ENCODE data around the gene TXNRD3.

The TXNRD3 gene

DNA sequence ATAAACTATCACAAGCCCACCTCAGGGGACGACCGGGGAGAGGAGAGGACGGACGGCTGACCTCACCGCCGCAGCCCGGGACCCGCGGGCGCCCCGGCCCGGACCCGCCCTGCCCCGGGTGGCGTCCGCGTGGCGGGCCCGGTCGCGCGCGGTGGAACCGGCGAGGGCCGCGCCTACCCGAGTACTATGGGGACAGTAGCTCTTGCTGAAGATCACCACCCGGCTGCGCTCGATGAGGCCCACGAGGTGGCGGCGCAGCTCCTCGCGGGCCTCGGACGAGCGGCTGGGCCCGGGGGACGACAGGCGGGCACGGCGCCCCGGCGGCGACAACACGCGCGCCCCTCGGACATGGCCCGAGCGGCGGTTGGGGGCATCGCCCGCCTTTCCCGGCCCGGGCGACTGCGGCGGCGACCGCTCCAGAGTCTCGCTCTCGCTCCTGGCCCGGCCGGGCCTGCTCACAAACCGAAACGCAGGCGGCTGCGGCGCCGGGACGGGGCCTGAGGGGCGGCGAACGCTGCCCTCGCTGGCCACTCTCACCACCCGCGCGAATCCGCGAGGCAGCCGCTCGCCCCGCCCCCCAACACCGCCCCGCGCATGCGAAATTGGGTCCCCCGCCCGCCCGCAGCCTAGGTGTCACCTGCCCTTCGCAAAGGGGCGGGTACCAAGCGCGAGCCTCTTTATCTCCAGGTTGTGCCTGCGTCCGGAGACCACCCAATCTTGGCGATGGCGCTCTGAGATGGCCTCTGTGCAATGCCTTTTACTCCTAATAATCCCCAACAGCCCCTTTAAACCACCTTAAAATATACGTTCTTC is at the start of gene TXNRD3:
TSS of gene TXNRD3 (minus strand) at position 554 of the 813 bp plus-strand sequence.
- peaks cover 0 to 3% of the 10 kb centered on the region in 2 donors for H3K27me3 ChIP-seq (ENCODE audit: control insufficient read depth in 1 of 2, insufficient read depth in 2 of 2, low read length in 2 of 2)
- peak within 1 kb of the TSS; percentile 71 to 82 for H3K4me3 ChIP-seq (ENCODE audit: low read length in 2 of 2)
- H3K36me3 ChIP-seq (ENCODE audit: control insufficient read depth in 2 of 2, insufficient read depth in 2 of 2, low read length in 2 of 2) = no peaks in the 10 kb centered on the region
- H3K9ac ChIP-seq (ENCODE audit: low read length in 2 of 2) = peak within 1 kb of the TSS; percentile 67 to 86
- no peak within 1 kb of the TSS for H3K27ac ChIP-seq (ENCODE audit: low read length)
- peaks cover 3% of the 10 kb centered on the region for H3K4me1 ChIP-seq (ENCODE audit: control insufficient read depth, insufficient read depth, low read length)
- no peaks in the 10 kb centered on the region for H3K9me3 ChIP-seq (ENCODE audit: control insufficient read depth in 2 of 2, low read length in 2 of 2)

- no peak within 1 kb of the TSS for H3K27ac ChIP-seq (ENCODE audit: low read length)
- peaks cover 14% of the 10 kb centered on the region for H3K4me1 ChIP-seq (ENCODE audit: control insufficient read depth, insufficient read depth, low read length)
- peak within 1 kb of the TSS; percentile 83 to 85 for H3K4me3 ChIP-seq (ENCODE audit: low read length in 2 of 2)
- H3K27me3 ChIP-seq (ENCODE audit: control insufficient read depth in 1 of 2, insufficient read depth in 2 of 2, low read length in 2 of 2) = no peaks in the 10 kb centered on the region
- H3K36me3 ChIP-seq (ENCODE audit: control insufficient read depth in 2 of 2, insufficient read depth in 2 of 2, low read length in 2 of 2) = no peaks in the 10 kb centered on the region
- peak within 1 kb of the TSS; percentile 71 to 78 for H3K9ac ChIP-seq (ENCODE audit: low read length in 2 of 2)
- H3K9me3 ChIP-seq (ENCODE audit: control insufficient read depth in 2 of 2, low read length in 2 of 2) = no peaks in the 10 kb centered on the region
Measured at GRCh38 chr3:126703512-126704493, 48.9 kb upstream of the TXNRD3 start, which contains the start of gene CHCHD6. CHCHD6 (plus strand) TSS chr3:126704240; CDS start chr3:126704313, 73 bp downstream.

GRCh38 chr3:126699011-126699410 is 44.1 kb upstream of the TXNRD3 start:
- H3K4me3 ChIP-seq (ENCODE audit: low read length in 2 of 2) = no peak overlapping the region
- H3K27ac ChIP-seq (ENCODE audit: low read length) = no peak overlapping the region
- H3K9ac ChIP-seq (ENCODE audit: low read length in 2 of 2) = no peak overlapping the region
- peaks cover 6% of the 10 kb centered on the region for H3K4me1 ChIP-seq (ENCODE audit: control insufficient read depth, insufficient read depth, low read length)
- peaks cover 5 to 7% of the 10 kb centered on the region in 2 donors for H3K27me3 ChIP-seq (ENCODE audit: control insufficient read depth in 1 of 2, insufficient read depth in 2 of 2, low read length in 2 of 2)
- H3K36me3 ChIP-seq (ENCODE audit: control insufficient read depth in 2 of 2, insufficient read depth in 2 of 2, low read length in 2 of 2) = no peaks in the 10 kb centered on the region
- H3K9me3 ChIP-seq (ENCODE audit: control insufficient read depth in 2 of 2, low read length in 2 of 2) = no peaks in the 10 kb centered on the region

DNA sequence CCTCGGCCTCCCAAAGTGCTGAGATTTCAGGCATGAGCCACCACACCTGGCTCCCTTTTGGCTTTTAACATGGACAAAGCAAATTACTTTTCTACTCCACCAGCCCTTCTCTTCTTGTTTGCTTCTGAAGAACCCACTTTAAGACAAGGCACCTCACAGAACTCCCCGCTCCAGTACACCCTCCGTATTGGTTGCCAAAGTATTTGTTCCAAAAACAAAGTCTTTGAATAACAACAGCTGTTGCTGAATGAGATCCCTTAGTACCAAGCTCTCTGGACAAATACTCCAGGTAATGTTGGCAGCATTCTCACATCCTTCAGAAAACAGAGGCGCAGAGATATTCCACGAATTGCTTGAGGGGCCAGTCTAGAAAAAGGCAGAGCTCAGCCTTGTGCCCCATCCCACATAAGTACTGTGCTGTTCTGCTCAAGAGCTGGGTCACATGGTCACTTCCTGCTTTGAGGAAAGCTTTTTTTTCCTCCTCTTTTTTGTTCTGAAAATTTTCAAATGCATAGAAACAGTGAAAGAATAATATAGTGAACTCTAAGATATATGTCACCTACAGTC is 41.9 kb upstream of the TXNRD3 start:
- no peak overlapping the region for H3K4me3 ChIP-seq (ENCODE audit: low read length in 2 of 2)
- H3K4me1 ChIP-seq (ENCODE audit: control insufficient read depth, insufficient read depth, low read length) = no peaks in the 10 kb centered on the region
- H3K36me3 ChIP-seq (ENCODE audit: control insufficient read depth in 2 of 2, insufficient read depth in 2 of 2, low read length in 2 of 2) = no peaks in the 10 kb centered on the region
- no peak overlapping the region for H3K27ac ChIP-seq (ENCODE audit: low read length)
- peaks cover 9 to 10% of the 10 kb centered on the region in 2 donors for H3K27me3 ChIP-seq (ENCODE audit: control insufficient read depth in 1 of 2, insufficient read depth in 2 of 2, low read length in 2 of 2)
- H3K9me3 ChIP-seq (ENCODE audit: control insufficient read depth in 2 of 2, low read length in 2 of 2) = no peaks in the 10 kb centered on the region
- no peak overlapping the region for H3K9ac ChIP-seq (ENCODE audit: low read length in 2 of 2)

DNA sequence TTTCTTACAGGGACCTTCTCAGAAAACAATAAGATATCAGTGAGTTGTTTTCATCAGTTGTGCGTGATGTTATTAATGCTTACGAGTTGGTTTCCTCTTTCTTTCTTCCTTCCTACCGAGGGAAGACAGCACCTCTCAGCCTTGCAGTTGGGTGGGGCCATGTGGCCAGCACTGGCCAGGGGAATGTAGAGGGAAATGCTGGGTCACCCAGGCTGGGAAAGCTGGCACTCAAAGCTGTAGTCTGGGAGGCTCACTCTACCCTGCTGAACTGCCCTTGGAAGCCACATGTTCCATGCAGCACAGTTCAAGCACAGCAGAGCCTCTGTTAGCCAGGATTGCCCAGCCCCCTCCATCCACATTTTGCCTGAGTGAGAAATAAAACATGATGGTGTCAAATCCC is 39.0 kb upstream of the TXNRD3 start:
- Histone ChIP-seq H3K4me1 (ENCODE audit: control insufficient read depth, insufficient read depth, low read length) (no peaks in the 10 kb centered on the region), H3K9me3 (ENCODE audit: control insufficient read depth in 2 of 2, low read length in 2 of 2) (no peaks in the 10 kb centered on the region), H3K27me3 (ENCODE audit: control insufficient read depth in 1 of 2, insufficient read depth in 2 of 2, low read length in 2 of 2) (peaks cover 9 to 10% of the 10 kb centered on the region in 2 donors), H3K4me3 (ENCODE audit: low read length in 2 of 2) (no peak overlapping the region), H3K27ac (ENCODE audit: low read length) (no peak overlapping the region), H3K9ac (ENCODE audit: low read length in 2 of 2) (no peak overlapping the region), H3K36me3 (ENCODE audit: control insufficient read depth in 2 of 2, insufficient read depth in 2 of 2, low read length in 2 of 2) (no peaks in the 10 kb centered on the region)

DNA sequence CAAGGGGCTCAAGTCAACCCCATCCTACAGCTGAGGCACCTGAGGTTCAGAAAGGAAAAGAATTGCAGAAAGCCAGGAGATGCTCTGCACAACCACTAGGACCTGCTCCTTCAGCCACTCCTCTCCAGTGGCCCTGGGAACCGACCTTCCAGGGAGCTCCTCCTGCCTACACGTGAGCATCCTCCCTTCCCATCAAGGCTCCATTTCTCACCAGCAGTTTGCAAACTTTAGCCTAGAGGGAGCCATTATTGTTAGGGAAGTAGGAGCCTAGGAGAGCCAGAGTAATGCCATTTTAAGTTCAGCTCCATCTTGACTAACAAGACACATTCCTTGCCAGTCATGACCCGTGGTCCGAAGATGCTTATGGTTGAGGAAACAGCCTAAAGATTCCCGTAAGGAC is 37.9 kb upstream of the TXNRD3 start:
- no peaks in the 10 kb centered on the region for H3K36me3 ChIP-seq (ENCODE audit: control insufficient read depth in 2 of 2, insufficient read depth in 2 of 2, low read length in 2 of 2)
- no peak overlapping the region for H3K27ac ChIP-seq (ENCODE audit: low read length)
- H3K9me3 ChIP-seq (ENCODE audit: control insufficient read depth in 2 of 2, low read length in 2 of 2) = no peaks in the 10 kb centered on the region

GRCh38 chr3:126691765-126692164 is 36.8 kb upstream of the TXNRD3 start:
- H3K4me3 ChIP-seq (ENCODE audit: low read length in 2 of 2) = no peak overlapping the region
- H3K27me3 ChIP-seq (ENCODE audit: control insufficient read depth in 1 of 2, insufficient read depth in 2 of 2, low read length in 2 of 2) = peaks cover 9 to 10% of the 10 kb centered on the region in 2 donors
- H3K36me3 ChIP-seq (ENCODE audit: control insufficient read depth in 2 of 2, insufficient read depth in 2 of 2, low read length in 2 of 2) = no peaks in the 10 kb centered on the region
- H3K4me1 ChIP-seq (ENCODE audit: control insufficient read depth, insufficient read depth, low read length) = no peaks in the 10 kb centered on the region
- no peaks in the 10 kb centered on the region for H3K9me3 ChIP-seq (ENCODE audit: control insufficient read depth in 2 of 2, low read length in 2 of 2)
- H3K9ac ChIP-seq (ENCODE audit: low read length in 2 of 2) = no peak overlapping the region
- no peak overlapping the region for H3K27ac ChIP-seq (ENCODE audit: low read length)

More for the DNA sequence above, 37.9 kb upstream of the TXNRD3 start:
- Histone ChIP-seq H3K4me3 (ENCODE audit: low read length in 2 of 2) (no peak overlapping the region), H3K9ac (ENCODE audit: low read length in 2 of 2) (no peak overlapping the region), H3K27me3 (ENCODE audit: control insufficient read depth in 1 of 2, insufficient read depth in 2 of 2, low read length in 2 of 2) (peaks cover 9 to 10% of the 10 kb centered on the region in 2 donors), H3K4me1 (ENCODE audit: control insufficient read depth, insufficient read depth, low read length) (no peaks in the 10 kb centered on the region)

GRCh38 chr3:126685493-126685892 is 30.6 kb upstream of the TXNRD3 start:
- no peaks in the 10 kb centered on the region for H3K36me3 ChIP-seq (ENCODE audit: control insufficient read depth in 2 of 2, insufficient read depth in 2 of 2, low read length in 2 of 2)
- no peak overlapping the region for H3K27ac ChIP-seq (ENCODE audit: low read length)
- H3K9ac ChIP-seq (ENCODE audit: low read length in 2 of 2) = no peak overlapping the region
- H3K27me3 ChIP-seq (ENCODE audit: control insufficient read depth in 1 of 2, insufficient read depth in 2 of 2, low read length in 2 of 2) = peaks cover 0 to 5% of the 10 kb centered on the region in 2 donors
- H3K4me1 ChIP-seq (ENCODE audit: control insufficient read depth, insufficient read depth, low read length) = peaks cover 3% of the 10 kb centered on the region
- H3K9me3 ChIP-seq (ENCODE audit: control insufficient read depth in 2 of 2, low read length in 2 of 2) = no peaks in the 10 kb centered on the region
- no peak overlapping the region for H3K4me3 ChIP-seq (ENCODE audit: low read length in 2 of 2)

- H3K27ac ChIP-seq (ENCODE audit: low read length) = no peak overlapping the region
Measured at GRCh38 chr3:126685021-126685420, 30.1 kb upstream of the TXNRD3 start.

DNA sequence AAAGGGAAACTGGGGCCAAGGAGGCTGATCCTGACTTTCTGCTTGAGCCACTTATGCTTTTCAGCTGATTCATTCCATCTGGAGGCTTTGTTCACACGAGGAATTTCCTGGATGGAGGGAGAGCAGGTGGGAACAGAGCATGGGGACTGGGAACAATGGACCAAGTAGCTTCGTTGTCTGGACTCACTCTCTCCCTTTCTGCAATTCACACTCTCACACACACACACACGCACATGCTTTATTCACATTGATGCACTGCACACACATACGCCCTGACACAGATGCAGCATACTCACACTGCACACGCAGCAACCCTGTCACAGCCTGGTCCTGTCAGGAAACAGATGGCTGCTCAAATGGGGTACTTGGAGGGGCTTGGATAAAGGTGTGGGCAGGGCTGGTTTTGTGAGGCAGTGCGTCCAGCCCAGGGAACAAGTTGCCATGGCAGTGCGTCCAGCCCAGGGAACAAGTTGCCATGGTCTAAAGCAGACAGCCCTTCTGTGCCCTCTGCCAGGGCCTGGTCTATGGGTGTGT is 29.4 kb upstream of the TXNRD3 start:
- Histone ChIP-seq H3K9me3 (ENCODE audit: control insufficient read depth in 2 of 2, low read length in 2 of 2) (no peaks in the 10 kb centered on the region), H3K27me3 (ENCODE audit: control insufficient read depth in 1 of 2, insufficient read depth in 2 of 2, low read length in 2 of 2) (peaks cover 0 to 5% of the 10 kb centered on the region in 2 donors), H3K4me1 (ENCODE audit: control insufficient read depth, insufficient read depth, low read length) (peaks cover 6% of the 10 kb centered on the region), H3K27ac (ENCODE audit: low read length) (no peak overlapping the region), H3K9ac (ENCODE audit: low read length in 2 of 2) (no peak overlapping the region), H3K4me3 (ENCODE audit: low read length in 2 of 2) (no peak overlapping the region), H3K36me3 (ENCODE audit: control insufficient read depth in 2 of 2, insufficient read depth in 2 of 2, low read length in 2 of 2) (no peaks in the 10 kb centered on the region)

More at GRCh38 chr3:126685021-126685420, 30.1 kb upstream of the TXNRD3 start:
- Histone ChIP-seq H3K36me3 (ENCODE audit: control insufficient read depth in 2 of 2, insufficient read depth in 2 of 2, low read length in 2 of 2) (no peaks in the 10 kb centered on the region), H3K4me3 (ENCODE audit: low read length in 2 of 2) (no peak overlapping the region), H3K4me1 (ENCODE audit: control insufficient read depth, insufficient read depth, low read length) (peaks cover 3% of the 10 kb centered on the region), H3K9ac (ENCODE audit: low read length in 2 of 2) (no peak overlapping the region), H3K27me3 (ENCODE audit: control insufficient read depth in 1 of 2, insufficient read depth in 2 of 2, low read length in 2 of 2) (peaks cover 0 to 5% of the 10 kb centered on the region in 2 donors), H3K9me3 (ENCODE audit: control insufficient read depth in 2 of 2, low read length in 2 of 2) (no peaks in the 10 kb centered on the region)
